HFFc6 (cell line): ENCODE results near the gene PDE2A. TPM values are rescaled to one million over a fixed set of nuclear protein-coding genes. Genes with fewer than 3 reads are reported as not detected.

Experiments used
- DNase-seq: peaks from one replicate; pipeline ENCODE4 v3.0.0-alpha.2; 2018
- H3K27ac Mint-ChIP-seq: 2 replicates; pipeline ENCODE4 v1.8.0; 2020; ENCODE audit warnings: mild to moderate bottlenecking, mixed read lengths
- H3K27me3 Mint-ChIP-seq: 2 replicates; pipeline ENCODE4 v1.8.0; 2021; ENCODE audit warnings: mild to moderate bottlenecking, moderate library complexity, mixed read lengths; ENCODE audit not compliant: insufficient read depth
- H3K36me3 Mint-ChIP-seq: 2 replicates; pipeline ENCODE4 v1.8.0; 2021; ENCODE audit warnings: low read depth, mixed read lengths
- H3K4me1 Mint-ChIP-seq: 2 replicates; pipeline ENCODE4 v1.8.0; 2020; ENCODE audit warnings: low read depth, mixed read lengths
- H3K4me3 Mint-ChIP-seq: 2 replicates; pipeline ENCODE4 v1.8.0; 2020; ENCODE audit warnings: mild to moderate bottlenecking, moderate library complexity, mixed read lengths
- H3K9me3 Mint-ChIP-seq: 2 replicates; pipeline ENCODE4 v1.8.0; 2020; ENCODE audit warnings: mild to moderate bottlenecking, mixed read lengths
- total RNA-seq, 6 experiments: library from RNA; stranded (reverse); fragmentation: NEBNext Ultra II Directional; extraction: Animal tissue kit (Norgen Biotek cat#: 25700); gene quantifications; 2 replicates in 1 of 6; 3 replicates in 5 of 6; pipeline ENCODE4 v1.2.3, GENCODE V29; 2021
- TF ChIP-seq, protein P1 (sequence below): fragments of 200-600 bp; sonication (generic); IDR thresholded peaks from 2 replicates; pipeline ENCODE4 v1.5.0; 2021; ENCODE audit warnings: antibody characterized with exemption, mild to moderate bottlenecking

PDE2A gene
- total RNA-seq, 6 experiments from 2014 or later = 0.07 to 0.57 (median 0.40) TPM

DNA sequence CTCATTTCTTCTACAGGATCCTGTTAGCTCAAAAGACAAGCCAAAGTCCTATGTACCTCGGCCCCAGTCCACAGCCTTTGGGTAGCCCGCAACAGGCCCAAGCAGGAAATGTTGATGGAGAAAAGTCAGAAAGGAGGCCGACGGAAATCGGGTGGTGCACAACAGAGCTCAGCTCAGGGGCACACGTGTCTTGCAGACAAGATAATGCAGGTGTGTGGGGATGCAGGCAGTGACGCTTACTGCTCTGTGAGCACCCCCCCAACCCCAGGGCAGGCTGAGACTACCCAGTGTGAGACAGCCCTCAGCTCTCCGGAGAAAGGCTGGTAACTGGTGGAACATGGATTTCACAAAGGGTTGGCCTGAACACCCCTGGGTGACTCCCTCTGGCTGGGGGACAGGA, 4.3 kb upstream of the PDE2A start:
- H3K9me3 Mint-ChIP-seq = no peaks in the 10 kb centered on the region
- no peak overlapping the region for H3K4me3 Mint-ChIP-seq
- DNase-seq = no peak
- no peaks in the 10 kb centered on the region; the same call in 1 of the 2 replicates for H3K36me3 Mint-ChIP-seq
- no peak overlapping the region for H3K27ac Mint-ChIP-seq
- no peaks in the 10 kb centered on the region for H3K4me1 Mint-ChIP-seq
- TF ChIP-seq, protein P1, sequence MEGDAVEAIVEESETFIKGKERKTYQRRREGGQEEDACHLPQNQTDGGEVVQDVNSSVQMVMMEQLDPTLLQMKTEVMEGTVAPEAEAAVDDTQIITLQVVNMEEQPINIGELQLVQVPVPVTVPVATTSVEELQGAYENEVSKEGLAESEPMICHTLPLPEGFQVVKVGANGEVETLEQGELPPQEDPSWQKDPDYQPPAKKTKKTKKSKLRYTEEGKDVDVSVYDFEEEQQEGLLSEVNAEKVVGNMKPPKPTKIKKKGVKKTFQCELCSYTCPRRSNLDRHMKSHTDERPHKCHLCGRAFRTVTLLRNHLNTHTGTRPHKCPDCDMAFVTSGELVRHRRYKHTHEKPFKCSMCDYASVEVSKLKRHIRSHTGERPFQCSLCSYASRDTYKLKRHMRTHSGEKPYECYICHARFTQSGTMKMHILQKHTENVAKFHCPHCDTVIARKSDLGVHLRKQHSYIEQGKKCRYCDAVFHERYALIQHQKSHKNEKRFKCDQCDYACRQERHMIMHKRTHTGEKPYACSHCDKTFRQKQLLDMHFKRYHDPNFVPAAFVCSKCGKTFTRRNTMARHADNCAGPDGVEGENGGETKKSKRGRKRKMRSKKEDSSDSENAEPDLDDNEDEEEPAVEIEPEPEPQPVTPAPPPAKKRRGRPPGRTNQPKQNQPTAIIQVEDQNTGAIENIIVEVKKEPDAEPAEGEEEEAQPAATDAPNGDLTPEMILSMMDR = no peak
- peaks cover 62% of the 10 kb centered on the region for H3K27me3 Mint-ChIP-seq

DNA sequence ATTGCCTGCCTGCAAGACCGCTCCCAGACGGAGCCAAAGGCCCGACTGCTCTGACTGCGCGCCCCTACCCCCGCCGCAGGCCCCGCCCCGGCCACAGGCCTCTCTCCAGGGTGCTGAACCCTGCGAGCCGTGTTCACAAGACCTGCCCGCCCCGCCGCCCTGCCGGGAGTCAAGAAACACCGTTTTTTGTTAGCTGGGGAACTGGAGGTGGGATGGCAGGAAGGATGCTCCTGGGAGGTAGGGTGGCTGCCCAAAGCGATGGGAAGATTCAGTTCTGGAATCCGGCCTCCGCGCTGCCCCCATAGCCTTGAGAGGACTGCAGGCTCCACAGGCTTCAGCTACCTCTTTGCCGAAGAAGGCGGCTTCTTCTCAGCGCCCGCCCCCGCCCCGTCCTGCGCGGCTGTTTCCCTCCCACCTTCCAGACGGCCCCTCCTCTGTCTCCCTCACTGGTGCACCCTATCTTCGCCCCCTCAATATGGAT, 2.7 kb upstream of the PDE2A start:
- Mint-ChIP-seq H3K4me3 (no peak overlapping the region), H3K4me1 (no peaks in the 10 kb centered on the region), H3K9me3 (no peaks in the 10 kb centered on the region), H3K36me3 (no peaks in the 10 kb centered on the region; the same call in 1 of the 2 replicates), H3K27ac (no peak overlapping the region), H3K27me3 (peaks cover 67% of the 10 kb centered on the region)
- TF ChIP-seq, protein P1 = no peak
- peak; percentile 10 for DNase-seq

DNA sequence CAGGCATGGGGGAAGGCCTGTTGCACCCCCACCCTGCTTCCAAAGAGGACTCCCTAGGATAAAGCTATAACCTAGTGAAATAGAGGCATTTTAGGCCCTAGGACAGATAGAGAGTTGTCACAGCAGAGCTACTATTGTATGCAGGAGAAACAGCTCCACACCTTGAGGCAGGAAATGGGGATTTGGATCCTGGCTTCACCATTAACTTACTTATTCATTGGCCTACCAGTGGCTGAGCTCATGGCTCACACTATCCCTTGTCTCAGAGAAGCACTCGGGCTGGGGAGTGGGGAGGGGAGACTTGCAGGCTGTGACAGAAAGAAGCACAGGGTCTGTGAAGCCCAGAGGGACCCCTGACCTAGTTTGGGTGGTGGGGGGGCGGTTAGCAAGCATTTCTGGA, 999 bp upstream of the PDE2A start:
- no peaks in the 10 kb centered on the region for H3K9me3 Mint-ChIP-seq
- no peaks in the 10 kb centered on the region; the same call in 1 of the 2 replicates for H3K36me3 Mint-ChIP-seq
- no peak for DNase-seq
- H3K4me1 Mint-ChIP-seq = no peaks in the 10 kb centered on the region
- TF ChIP-seq, protein P1 = no peak
- H3K4me3 Mint-ChIP-seq = no peak overlapping the region
- peaks cover 76% of the 10 kb centered on the region for H3K27me3 Mint-ChIP-seq
- H3K27ac Mint-ChIP-seq = no peak overlapping the region

DNA sequence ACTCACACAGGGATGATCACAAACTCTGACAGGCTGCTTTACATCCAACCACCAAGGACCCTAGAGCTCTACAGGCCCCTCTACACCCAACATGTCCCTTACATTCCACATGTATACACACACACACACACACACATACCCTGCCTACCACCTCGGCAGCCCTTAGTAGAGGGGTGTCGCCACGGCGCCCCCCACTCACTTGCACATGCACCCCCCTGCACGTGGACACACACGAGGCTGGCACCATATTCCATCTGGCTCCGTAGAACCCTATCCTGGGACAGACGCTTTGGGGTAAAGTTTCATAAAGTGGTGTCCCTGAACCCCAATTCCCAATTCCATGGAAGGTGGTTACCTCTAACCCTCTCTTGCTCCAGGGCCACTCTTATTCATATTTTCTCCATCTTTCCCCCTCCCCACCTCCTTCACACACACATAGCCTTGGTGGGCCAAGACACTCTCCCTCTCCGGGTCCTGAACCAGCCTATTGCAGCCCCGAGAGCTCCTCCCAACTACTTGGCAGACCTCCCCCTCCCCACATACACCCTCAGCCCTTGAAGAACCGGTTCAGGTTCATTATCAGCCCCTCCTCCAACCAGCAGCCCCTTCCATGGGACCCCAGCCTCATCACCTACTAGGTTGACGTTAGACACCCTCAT, 809 bp downstream of the PDE2A start:
- DNase-seq = no peak
- Mint-ChIP-seq H3K9me3 (no peaks in the 10 kb centered on the region), H3K36me3 (no peaks in the 10 kb centered on the region; the same call in 1 of the 2 replicates), H3K4me1 (no peaks in the 10 kb centered on the region), H3K27me3 (peaks cover 71% of the 10 kb centered on the region), H3K27ac (no peak overlapping the region), H3K4me3 (no peak overlapping the region)
- TF ChIP-seq, protein P1 = no peak

DNA sequence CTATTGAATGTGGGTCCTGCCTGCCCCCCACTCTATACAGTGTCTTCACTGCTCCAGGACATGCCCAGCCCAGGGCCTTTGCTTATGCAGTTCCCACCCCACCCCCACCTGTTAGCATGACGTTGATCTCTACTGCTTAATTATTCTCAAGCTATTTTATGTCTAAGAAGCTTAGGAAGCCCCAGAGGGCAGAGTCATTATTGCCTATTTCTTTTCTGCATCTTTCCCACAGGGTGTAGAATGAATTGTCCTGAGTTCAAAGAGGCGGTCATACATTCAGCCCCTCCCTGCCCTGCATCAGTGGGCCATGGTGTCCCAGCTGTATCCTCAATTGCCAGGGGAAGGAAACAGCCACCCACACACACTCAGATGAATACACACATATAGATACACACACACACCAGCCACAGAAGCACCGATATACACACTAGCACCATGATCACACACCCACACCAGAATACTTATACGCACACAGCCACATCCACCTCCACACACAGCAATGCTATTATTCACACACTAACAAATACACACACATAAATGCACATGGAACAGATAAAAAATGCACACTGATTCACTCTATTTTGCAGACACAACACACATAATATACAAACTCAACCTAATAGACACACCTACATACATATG, 1.5 kb downstream of the PDE2A start:
- H3K9me3 Mint-ChIP-seq = peaks cover under 1% of the 10 kb centered on the region; the same call in 1 of the 2 replicates
- no peak overlapping the region for H3K4me3 Mint-ChIP-seq
- no peaks in the 10 kb centered on the region for H3K4me1 Mint-ChIP-seq
- no peak for DNase-seq
- no peak overlapping the region for H3K27ac Mint-ChIP-seq
- TF ChIP-seq, protein P1 = no peak
- H3K27me3 Mint-ChIP-seq = peaks cover 66% of the 10 kb centered on the region
- H3K36me3 Mint-ChIP-seq = no peaks in the 10 kb centered on the region
